Vagina (tissue), 2 donors: ENCODE data around the gene KCNA2. TPM values are rescaled to one million over a fixed set of nuclear protein-coding genes. Genes with fewer than 3 reads are reported as not detected.
A peak's percentile ranks its signal among the peaks of the same experiment; 100 is the strongest.

Source experiments
- DNase-seq, 2 donors: peaks; one replicate each; pipeline ENCODE4 v3.0.0-alpha.2; 2017; ENCODE audit errors: extremely low spot score in 2 of 2
- H3K27ac ChIP-seq: fragments of 200-600 bp; sonication (generic); one replicate; pipeline ENCODE4 v1.5.1; 2019
- H3K27me3 ChIP-seq: fragments of 200-600 bp; sonication (generic); one replicate; pipeline ENCODE4 v1.5.1; 2019
- H3K36me3 ChIP-seq, 2 donors: fragments of 200-600 bp; sonication (generic); one replicate each; pipeline ENCODE4 v1.5.1; 2017 to 2019
- H3K4me1 ChIP-seq: fragments of 200-600 bp; sonication (generic); one replicate; pipeline ENCODE4 v1.5.1; 2019
- H3K4me3 ChIP-seq, 2 donors: fragments of 200-600 bp; sonication (generic); 1 replicate in 1 of 2; 2 replicates in 1 of 2; pipeline ENCODE4 v1.5.1; 2016 to 2019
- H3K9me3 ChIP-seq: fragments of 200-600 bp; sonication (generic); one replicate; pipeline ENCODE4 v1.5.1; 2019
- CTCF ChIP-seq, 3 experiments: fragments of 450-650 bp in 2 of 3; fragments of 200-600 bp in 1 of 3; sonication (generic) in 1 of 3; IDR thresholded peaks; one replicate each; pipeline ENCODE4 v1.5.1; 2017 to 2019; ENCODE audit warnings: antibody characterized with exemption in 3 of 3, mild to moderate bottlenecking in 2 of 3, moderate library complexity in 2 of 3
- POLR2A ChIP-seq, 2 donors: fragments of 450-650 bp; IDR thresholded peaks; one replicate each; pipeline ENCODE4 v1.6.1; 2017; ENCODE audit warnings: antibody characterized with exemption in 2 of 2, mild to moderate bottlenecking in 2 of 2, moderate library complexity in 2 of 2
- POLR2AphosphoS5 ChIP-seq, 2 donors: sonication (generic); formaldehyde crosslinking; IDR thresholded peaks; one replicate each; pipeline ENCODE4 v1.9.0; 2017; ENCODE audit warnings: antibody characterized with exemption in 2 of 2, mild to moderate bottlenecking in 2 of 2, low read depth in 1 of 2; ENCODE audit not compliant: insufficient read depth in 1 of 2
- intact Hi-C: fragments of 100-400 bp; cut with DNase I; formaldehyde crosslinking; loops from one replicate; pipeline ENCODE4 v1.15.1; 2023
- total RNA-seq: library from RNA; depleted of rRNA; stranded (reverse); fragments of >200 nt; gene quantifications from one replicate; pipeline ENCODE4 v1.2.3, GENCODE V29; 2016

The KCNA2 gene
- total RNA-seq: 0.74 TPM

DNA sequence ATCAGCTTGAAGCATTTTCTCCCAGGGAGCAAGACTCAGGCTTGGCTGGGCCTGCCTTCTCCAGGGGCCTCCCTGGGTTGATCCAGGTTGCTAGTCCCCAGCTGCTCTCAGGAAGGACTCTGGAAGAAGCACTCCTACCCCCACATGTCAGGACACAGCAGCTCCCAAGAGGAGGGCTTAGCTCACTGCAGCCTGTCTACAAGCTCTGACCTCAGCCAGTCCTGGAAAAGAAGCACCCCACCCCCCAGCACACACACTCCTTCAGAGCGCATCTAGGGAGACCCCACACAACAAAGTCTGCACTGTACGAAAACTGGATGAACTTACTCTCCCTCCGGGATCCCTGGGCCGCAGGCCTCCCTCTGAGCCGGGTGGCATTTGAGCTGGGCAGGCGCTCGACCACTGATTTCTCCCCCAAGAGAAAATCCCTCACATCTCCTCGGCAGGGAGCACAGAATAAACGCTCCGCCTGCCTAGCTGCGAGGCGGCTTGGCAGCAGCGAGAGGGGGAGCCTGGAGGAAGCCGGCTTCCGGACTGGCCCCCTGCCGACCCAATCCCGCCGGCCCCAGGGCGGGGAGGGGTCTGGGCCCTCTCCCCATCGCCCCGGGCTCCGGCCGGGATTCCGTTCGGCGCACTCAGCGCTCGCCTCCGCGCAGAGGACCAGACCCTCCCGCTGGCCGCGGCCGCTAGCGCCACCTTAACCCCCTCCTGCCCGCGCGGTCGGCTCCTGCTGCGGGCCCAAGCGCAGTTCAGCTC is at the start of gene KCNA2:
Gene KCNA2, minus strand, starts transcription at position 458 of the 756 bp plus-strand sequence. CDS start 1,576 bp downstream, outside the sequence.
- no peaks in the 10 kb centered on the region for H3K27me3 ChIP-seq
- intact Hi-C loops: no loop called here
- no peak within 1 kb of the TSS for H3K27ac ChIP-seq

GRCh38 chr1:110650609-110651008 is 44.5 kb upstream of the KCNA2 start:
- Histone ChIP-seq H3K36me3 (no peaks in the 10 kb centered on the region), H3K27ac (no peak overlapping the region), H3K27me3 (no peaks in the 10 kb centered on the region), H3K9me3 (no peaks in the 10 kb centered on the region), H3K4me3 (no peak overlapping the region), H3K4me1 (peaks cover 25% of the 10 kb centered on the region)
- TF ChIP-seq CTCF (IDR thresholded peaks at IDR 0.05) (no peak), POLR2AphosphoS5 (IDR thresholded peaks at IDR 0.05; ENCODE audit: insufficient read depth in 1 of 2, low read depth in 1 of 2) (no peak), POLR2A (IDR thresholded peaks at IDR 0.05) (no peak)
- DNase-seq: no peak
- intact Hi-C loops: no loop called here

More for the DNA sequence above, at the start of gene KCNA2:
- no peak for DNase-seq
- Histone ChIP-seq H3K36me3 (no peaks in the 10 kb centered on the region), H3K4me1 (peaks cover 29% of the 10 kb centered on the region), H3K4me3 (peak within 1 kb of the TSS; percentile 48 to 49), H3K9me3 (no peaks in the 10 kb centered on the region)
- TF ChIP-seq POLR2AphosphoS5 (IDR thresholded peaks at IDR 0.05; ENCODE audit: insufficient read depth in 1 of 2, low read depth in 1 of 2) (peak in 1 of 2 donors; percentile 9), CTCF (IDR thresholded peaks at IDR 0.05) (no peak)

DNA sequence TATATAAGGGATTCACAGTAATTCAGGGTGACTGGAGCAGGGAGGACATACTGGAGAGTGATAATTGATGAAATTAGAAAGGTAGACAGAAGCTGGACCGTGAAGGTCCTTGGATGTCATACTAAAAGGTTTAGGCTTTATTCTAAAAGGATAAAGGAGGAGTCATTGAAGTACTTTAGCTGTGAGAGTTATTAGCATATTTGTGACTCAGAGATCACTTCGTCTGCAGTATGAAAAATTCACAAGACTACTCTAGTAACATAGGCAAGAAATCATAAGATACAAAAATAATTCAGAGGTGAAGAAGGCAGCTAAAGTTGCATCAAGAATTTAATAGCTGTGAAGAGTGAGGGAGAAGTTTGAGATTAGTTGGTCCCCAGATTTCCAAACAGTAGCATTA is 42.3 kb upstream of the KCNA2 start:
- DNase-seq: no peak
- H3K9me3 ChIP-seq: no peaks in the 10 kb centered on the region
- H3K27ac ChIP-seq: no peak overlapping the region
- intact Hi-C loops: no loop called here
- H3K27me3 ChIP-seq: no peaks in the 10 kb centered on the region
- no peak for TF ChIP-seq POLR2A (IDR thresholded peaks at IDR 0.05)
- no peak for TF ChIP-seq CTCF (IDR thresholded peaks at IDR 0.05)
- no peak for TF ChIP-seq POLR2AphosphoS5 (IDR thresholded peaks at IDR 0.05; ENCODE audit: insufficient read depth in 1 of 2, low read depth in 1 of 2)
- no peaks in the 10 kb centered on the region for H3K36me3 ChIP-seq
- H3K4me3 ChIP-seq: no peak overlapping the region
- H3K4me1 ChIP-seq: peaks cover 36% of the 10 kb centered on the region

GRCh38 chr1:110647254-110647891 is 41.2 kb upstream of the KCNA2 start:
- Histone ChIP-seq H3K9me3 (no peaks in the 10 kb centered on the region), H3K27me3 (no peaks in the 10 kb centered on the region), H3K4me3 (no peak overlapping the region), H3K4me1 (peaks cover 36% of the 10 kb centered on the region), H3K36me3 (no peaks in the 10 kb centered on the region), H3K27ac (peak overlapping the region; percentile 30)
- TF ChIP-seq POLR2AphosphoS5 (IDR thresholded peaks at IDR 0.05; ENCODE audit: insufficient read depth in 1 of 2, low read depth in 1 of 2) (peak; percentile 19 to 37), POLR2A (IDR thresholded peaks at IDR 0.05) (no peak)
- no peak for DNase-seq
- intact Hi-C loops: no loop called here

DNA sequence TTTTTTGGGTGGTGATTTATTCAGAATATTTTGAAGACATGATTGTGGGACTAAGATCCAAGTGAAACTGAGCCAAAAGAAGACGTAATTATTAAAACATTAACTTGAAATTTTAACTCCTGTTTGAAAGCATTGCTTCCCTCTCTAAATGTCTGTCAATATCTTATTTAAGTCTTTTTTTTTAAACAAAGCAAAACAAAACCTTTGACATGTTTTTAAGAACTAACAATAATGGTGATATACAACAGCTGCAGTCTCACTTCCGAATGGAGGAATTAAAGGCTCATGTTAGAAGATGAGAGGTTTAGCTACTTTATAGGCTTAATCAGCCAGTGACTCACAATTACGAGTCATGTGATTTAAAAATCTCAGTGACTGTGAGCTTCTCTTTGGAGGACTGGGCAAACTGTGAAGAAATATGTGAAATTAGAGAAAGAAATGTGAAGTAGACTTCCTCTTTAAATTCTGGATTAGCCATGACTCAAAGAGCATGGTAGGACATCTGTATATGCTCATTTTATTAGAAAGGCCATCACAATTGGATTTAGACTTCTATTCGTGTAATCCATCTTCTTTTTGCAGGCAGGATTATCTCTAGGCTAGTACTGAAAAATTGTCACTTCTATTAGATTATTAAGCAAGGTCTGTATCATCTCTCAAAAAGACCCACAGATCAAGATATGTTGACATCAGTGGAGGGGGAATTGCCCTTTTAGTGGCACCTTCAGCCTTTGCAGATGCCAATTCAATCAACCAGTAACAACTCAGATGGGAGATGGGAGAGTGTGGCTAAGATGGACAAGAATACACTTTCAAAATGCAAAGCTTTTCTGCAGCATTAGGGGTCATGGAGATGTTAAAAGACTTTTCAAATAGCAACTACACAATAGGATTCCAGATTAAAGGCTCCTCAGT is 39.9 kb upstream of the KCNA2 start:
- Histone ChIP-seq H3K4me3 (no peak overlapping the region), H3K27me3 (no peaks in the 10 kb centered on the region), H3K27ac (peak overlapping the region; percentile 30), H3K9me3 (no peaks in the 10 kb centered on the region), H3K36me3 (no peaks in the 10 kb centered on the region), H3K4me1 (peaks cover 36% of the 10 kb centered on the region)
- TF ChIP-seq POLR2A (IDR thresholded peaks at IDR 0.05): no peak
- peak; percentile 27 to 55 for TF ChIP-seq POLR2AphosphoS5 (IDR thresholded peaks at IDR 0.05; ENCODE audit: insufficient read depth in 1 of 2, low read depth in 1 of 2)
- DNase-seq: no peak
- intact Hi-C loops: no loop called here
